GM10266 (cell line): ENCODE measurements around the gene KRT36.

Experiments
- DNase-seq: peaks from one replicate; pipeline ENCODE4 v3.0.0; 2012; ENCODE audit errors: extremely low spot score
- TF ChIP-seq, protein P1 (sequence below): IDR thresholded peaks from 2 replicates; pipeline ENCODE4 v1.5.1; 2012; ENCODE audit warnings: mild to moderate bottlenecking, low read depth; ENCODE audit not compliant: control insufficient read depth, insufficient read depth; ENCODE audit errors: missing control alignments

Gene KRT36

DNA sequence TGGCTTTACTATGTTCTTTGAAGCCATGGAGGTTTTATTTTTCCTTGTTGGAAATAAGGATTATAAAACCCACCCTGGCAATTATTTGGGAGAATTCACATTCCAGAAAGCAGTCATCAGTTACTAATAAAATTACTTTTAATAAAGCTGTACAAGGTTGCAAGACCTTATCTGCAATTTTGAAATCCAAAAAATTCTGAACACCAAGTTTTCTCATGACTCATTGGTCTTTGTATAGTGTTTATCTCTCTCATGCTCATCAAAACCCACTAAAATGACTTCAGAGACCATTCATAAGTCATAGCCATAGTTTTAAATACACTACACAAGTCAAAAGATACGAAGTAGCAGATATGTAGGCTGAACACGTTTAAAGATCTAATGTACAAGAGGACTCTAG, 42.9 kb downstream of the KRT36 start:
- TF ChIP-seq, protein P1, sequence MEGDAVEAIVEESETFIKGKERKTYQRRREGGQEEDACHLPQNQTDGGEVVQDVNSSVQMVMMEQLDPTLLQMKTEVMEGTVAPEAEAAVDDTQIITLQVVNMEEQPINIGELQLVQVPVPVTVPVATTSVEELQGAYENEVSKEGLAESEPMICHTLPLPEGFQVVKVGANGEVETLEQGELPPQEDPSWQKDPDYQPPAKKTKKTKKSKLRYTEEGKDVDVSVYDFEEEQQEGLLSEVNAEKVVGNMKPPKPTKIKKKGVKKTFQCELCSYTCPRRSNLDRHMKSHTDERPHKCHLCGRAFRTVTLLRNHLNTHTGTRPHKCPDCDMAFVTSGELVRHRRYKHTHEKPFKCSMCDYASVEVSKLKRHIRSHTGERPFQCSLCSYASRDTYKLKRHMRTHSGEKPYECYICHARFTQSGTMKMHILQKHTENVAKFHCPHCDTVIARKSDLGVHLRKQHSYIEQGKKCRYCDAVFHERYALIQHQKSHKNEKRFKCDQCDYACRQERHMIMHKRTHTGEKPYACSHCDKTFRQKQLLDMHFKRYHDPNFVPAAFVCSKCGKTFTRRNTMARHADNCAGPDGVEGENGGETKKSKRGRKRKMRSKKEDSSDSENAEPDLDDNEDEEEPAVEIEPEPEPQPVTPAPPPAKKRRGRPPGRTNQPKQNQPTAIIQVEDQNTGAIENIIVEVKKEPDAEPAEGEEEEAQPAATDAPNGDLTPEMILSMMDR, result no peak
- DNase-seq, result no peak

DNA sequence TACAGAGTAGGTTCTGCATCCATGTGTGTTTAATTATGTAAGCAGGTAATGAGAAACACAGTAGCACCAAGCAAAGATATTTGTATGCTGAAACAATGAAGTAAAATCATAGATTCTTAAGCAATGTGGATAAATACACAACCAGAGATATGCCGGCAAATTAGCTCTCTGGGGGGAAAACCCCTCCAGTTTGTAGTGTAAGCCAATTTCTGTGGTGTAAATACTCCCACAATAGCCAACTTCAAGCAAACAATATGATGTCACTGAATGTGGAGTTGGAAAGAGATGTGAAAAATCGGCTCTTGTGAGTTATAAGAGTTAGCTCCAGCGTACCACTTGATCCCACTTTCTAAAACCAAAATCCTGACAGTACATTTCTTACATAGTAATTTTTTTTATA, 45.1 kb downstream of the KRT36 start:
- no peak for DNase-seq
- TF ChIP-seq, protein P1, result no peak

DNA sequence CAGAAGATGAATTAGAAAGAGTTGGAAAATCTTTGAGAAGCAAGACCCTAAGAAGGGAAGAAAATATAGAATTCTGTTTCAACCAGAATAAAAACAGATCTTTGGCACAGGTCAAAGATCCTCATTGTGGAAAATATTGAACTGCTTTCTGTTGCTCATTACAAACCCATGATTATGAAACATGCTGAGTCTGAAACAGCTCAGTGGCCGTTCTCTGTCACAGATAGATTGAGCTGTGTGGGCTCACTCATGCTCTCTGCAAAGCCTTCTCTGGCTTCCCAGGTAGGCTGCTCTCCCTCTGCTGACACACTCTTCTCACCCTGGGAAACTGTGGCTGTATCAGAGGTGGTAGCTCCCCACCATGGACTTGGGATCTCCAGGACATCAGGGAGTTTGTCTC, 45.5 kb downstream of the KRT36 start:
- TF ChIP-seq, protein P1, result no peak
- no peak for DNase-seq

DNA sequence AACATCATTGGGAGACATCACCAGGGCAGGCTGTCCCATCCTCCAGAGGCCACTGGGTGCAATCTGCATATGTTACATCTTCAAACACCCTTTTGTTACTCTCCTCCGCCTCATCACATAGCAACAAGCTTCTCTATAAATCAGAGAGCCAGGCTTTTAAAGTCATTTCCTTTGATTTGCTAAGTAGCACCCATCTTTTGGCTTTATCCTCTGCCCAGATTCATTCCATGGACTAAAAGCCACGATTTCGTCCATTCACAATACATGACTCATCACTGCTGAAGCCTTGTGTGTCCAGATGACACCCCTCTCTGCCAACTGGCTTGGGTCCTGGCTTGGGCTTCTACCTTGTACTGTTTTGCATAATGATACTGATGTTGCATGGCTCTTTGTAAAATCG, 47.0 kb downstream of the KRT36 start:
- TF ChIP-seq, protein P1, result no peak
- no peak for DNase-seq

DNA sequence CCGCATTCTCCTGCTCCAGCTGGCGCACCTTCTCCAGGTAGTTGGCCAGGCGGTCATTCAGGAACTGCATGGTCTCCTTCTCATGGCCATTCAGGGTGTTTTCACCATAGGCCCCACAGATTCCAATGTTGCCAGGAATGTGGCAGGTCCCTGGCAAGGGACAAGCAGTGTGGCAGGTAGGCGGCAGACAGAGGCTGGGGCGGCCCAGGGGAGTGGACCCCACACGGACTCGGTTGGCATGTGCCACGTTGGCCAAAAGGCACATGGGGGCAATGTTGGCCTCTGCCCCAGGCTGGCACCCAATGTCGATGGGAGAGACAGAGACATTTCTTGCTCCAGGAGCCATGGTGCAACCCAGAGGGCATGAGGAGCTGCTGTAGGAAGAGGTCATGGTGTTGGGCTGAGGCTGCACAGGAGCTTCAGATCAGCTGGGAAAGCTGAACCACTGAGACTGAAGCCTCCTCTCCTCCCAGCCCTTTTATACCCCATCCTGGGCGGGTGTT, 49.1 kb downstream of the KRT36 start, which contains the start of gene KRT38:
Gene KRT38 (minus strand): TSS at position 453 of the 503 bp plus-strand sequence. CDS start 62 bp downstream, at position 391.
- DNase-seq, result no peak
- TF ChIP-seq, protein P1, result no peak

DNA sequence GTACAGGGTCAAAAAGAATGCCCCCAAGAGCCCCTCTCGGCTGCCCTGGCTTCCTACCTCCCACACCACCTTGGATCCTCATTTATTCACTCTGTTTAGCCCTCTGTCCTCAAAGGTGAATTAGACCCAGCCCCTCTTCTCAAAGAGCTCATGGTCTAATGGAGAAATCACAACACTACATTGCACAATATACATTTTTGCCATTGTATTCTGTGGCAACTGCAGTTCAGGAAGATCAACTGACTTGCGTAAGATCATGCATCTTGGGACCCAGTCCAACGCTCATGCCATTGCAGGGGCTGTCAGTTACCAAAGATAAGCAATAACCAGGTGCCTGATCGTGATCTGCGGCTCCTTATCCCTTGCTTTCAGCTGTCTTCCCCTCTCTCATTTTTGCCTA, 50.3 kb downstream of the KRT36 start:
- no peak for DNase-seq
- TF ChIP-seq, protein P1, result no peak

DNA sequence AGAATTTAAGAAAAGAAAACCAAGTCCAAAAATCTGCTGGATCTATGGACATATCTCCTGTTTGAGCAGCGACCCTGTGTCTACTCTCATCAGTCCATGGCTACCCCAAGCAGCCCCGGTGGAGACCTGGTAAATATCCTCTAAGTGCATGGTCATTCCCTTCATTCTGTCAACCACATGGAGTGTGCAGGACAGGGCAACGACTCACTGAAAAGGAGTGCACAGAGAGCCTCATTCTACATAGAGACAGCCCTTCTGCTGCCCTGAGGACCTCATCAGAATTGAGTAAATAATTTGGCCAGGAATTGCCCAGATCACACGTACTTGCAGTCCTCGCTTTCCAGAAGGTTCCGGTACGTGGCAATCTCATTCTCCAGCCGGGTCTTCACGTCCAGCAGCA, 51.9 kb downstream of the KRT36 start:
- TF ChIP-seq, protein P1, result no peak
- DNase-seq, result no peak
